HG03469 (cell line): Measurements from ENCODE around the gene EDRF1.

Source experiments
- ATAC-seq: cut with Tn5 transposase; IDR thresholded peaks from one replicate; pipeline ENCODE4 v1.9.1; 2021; ENCODE audit warnings: mild to moderate bottlenecking, moderate library complexity, moderate number of reproducible peaks; ENCODE audit not compliant: unreplicated experiment

Gene EDRF1

GRCh38 chr10:125762692-125763648, 43.5 kb downstream of the EDRF1 start:
- ATAC-seq = no peak

- no peak for ATAC-seq
These were observed 46.3 kb downstream of the EDRF1 start for GRCh38 chr10:125765835-125766234.

GRCh38 chr10:125766511-125766910, 47.0 kb downstream of the EDRF1 start:
- ATAC-seq = no peak

- ATAC-seq = no peak
These were observed 48.8 kb downstream of the EDRF1 start for GRCh38 chr10:125768219-125768855.

GRCh38 chr10:125769175-125769574, 49.7 kb downstream of the EDRF1 start:
- no peak for ATAC-seq

- ATAC-seq = no peak
These were observed 51.3 kb downstream of the EDRF1 start for GRCh38 chr10:125770844-125771243.

- no peak for ATAC-seq
These were observed 52.8 kb downstream of the EDRF1 start for GRCh38 chr10:125772112-125772863.

GRCh38 chr10:125772864-125773180, 53.3 kb downstream of the EDRF1 start:
- no peak for ATAC-seq

- ATAC-seq = no peak
These were observed 54.4 kb downstream of the EDRF1 start for GRCh38 chr10:125773687-125774543.

GRCh38 chr10:125774581-125775191, 55.2 kb downstream of the EDRF1 start:
- no peak for ATAC-seq

GRCh38 chr10:125775491-125776106, 56.1 kb downstream of the EDRF1 start, which contains the start of gene MMP21:
TSS of gene MMP21 (minus strand) at chr10:125775821. CDS start at chr10:125775821, 0 bp downstream.
- ATAC-seq = no peak

GRCh38 chr10:125777806-125778205, 58.3 kb downstream of the EDRF1 start:
- no peak for ATAC-seq

- no peak for ATAC-seq
These were observed 59.0 kb downstream of the EDRF1 start for GRCh38 chr10:125778556-125778955.

GRCh38 chr10:125779403-125780327, 60.2 kb downstream of the EDRF1 start:
- no peak for ATAC-seq

- ATAC-seq = no peak
These were observed 61.9 kb downstream of the EDRF1 start for GRCh38 chr10:125781374-125781773.

- ATAC-seq = no peak
These were observed 62.5 kb downstream of the EDRF1 start for GRCh38 chr10:125782054-125782453.

- no peak for ATAC-seq
These were observed 63.1 kb downstream of the EDRF1 start for GRCh38 chr10:125782616-125783015.

GRCh38 chr10:125783408-125783807, 63.9 kb downstream of the EDRF1 start:
- ATAC-seq = no peak

GRCh38 chr10:125783957-125784356, 64.4 kb downstream of the EDRF1 start:
- peak; percentile 80 for ATAC-seq
